GM18868 (cell line): Measurements from ENCODE around the gene TAS2R1.

Source experiments
- ATAC-seq: cut with Tn5 transposase; IDR thresholded peaks from one replicate; pipeline ENCODE4 v1.9.1; 2021; ENCODE audit warnings: mild to moderate bottlenecking, moderate library complexity; ENCODE audit not compliant: unreplicated experiment

Gene TAS2R1

GRCh38 chr5:9630251-9630650 lies at the start of gene TAS2R1:
Gene TAS2R1, minus strand, starts transcription at chr5:9630351. Its CDS starts 319 bp downstream, at chr5:9630032.
- ATAC-seq = no peak

- ATAC-seq = no peak
These were observed 40.2 kb upstream of the TAS2R1 start for GRCh38 chr5:9670371-9670770.

- ATAC-seq = no peak
These were observed 37.8 kb upstream of the TAS2R1 start for GRCh38 chr5:9667906-9668305.

- no peak for ATAC-seq
These were observed 33.7 kb upstream of the TAS2R1 start for GRCh38 chr5:9663891-9664290.

GRCh38 chr5:9661316-9662015 lies 31.3 kb upstream of the TAS2R1 start:
- no peak for ATAC-seq

- peak; percentile 2 for ATAC-seq
These were observed 28.6 kb upstream of the TAS2R1 start for GRCh38 chr5:9658706-9659105.

- no peak for ATAC-seq
These were observed 27.7 kb upstream of the TAS2R1 start for GRCh38 chr5:9657819-9658218.

GRCh38 chr5:9655641-9656040 lies 25.5 kb upstream of the TAS2R1 start:
- no peak for ATAC-seq

- no peak for ATAC-seq
These were observed 24.7 kb upstream of the TAS2R1 start for GRCh38 chr5:9654886-9655285.

- ATAC-seq = peak; percentile 97
These were observed 23.7 kb upstream of the TAS2R1 start for GRCh38 chr5:9653811-9654210.

GRCh38 chr5:9653061-9653460 lies 22.9 kb upstream of the TAS2R1 start:
- no peak for ATAC-seq

- ATAC-seq = no peak
These were observed 22.1 kb upstream of the TAS2R1 start for GRCh38 chr5:9652295-9652694.

- no peak for ATAC-seq
These were observed 16.7 kb upstream of the TAS2R1 start for GRCh38 chr5:9646843-9647242.

- ATAC-seq = peak; percentile 66
These were observed 14.5 kb upstream of the TAS2R1 start for GRCh38 chr5:9644630-9645029.

GRCh38 chr5:9642621-9643020 lies 12.5 kb upstream of the TAS2R1 start:
- no peak for ATAC-seq

- no peak for ATAC-seq
These were observed 11.7 kb upstream of the TAS2R1 start for GRCh38 chr5:9641806-9642355.

GRCh38 chr5:9632495-9632894 lies 2.3 kb upstream of the TAS2R1 start:
- ATAC-seq = no peak

- ATAC-seq = no peak
These were observed 2.6 kb downstream of the TAS2R1 start for GRCh38 chr5:9627541-9627940.

GRCh38 chr5:9626955-9627354 lies 3.2 kb downstream of the TAS2R1 start:
- ATAC-seq = no peak

GRCh38 chr5:9625731-9626130 lies 4.4 kb downstream of the TAS2R1 start:
- no peak for ATAC-seq

GRCh38 chr5:9625286-9625685 lies 4.9 kb downstream of the TAS2R1 start:
- no peak for ATAC-seq

- ATAC-seq = no peak
These were observed 5.8 kb downstream of the TAS2R1 start for GRCh38 chr5:9624196-9624947.
